Keratinocyte (primary cell): Measurements from ENCODE around the gene TPCN2. TPM values are rescaled to one million over a fixed set of nuclear protein-coding genes. Genes with fewer than 3 reads are reported as not detected.
A peak's percentile ranks its signal among the peaks of the same experiment; 100 is the strongest.

ENCODE experiments used
- DNase-seq: peaks from one replicate; pipeline ENCODE4 v3.0.0-alpha.2; 2011; ENCODE audit warnings: low read depth, missing footprints, low spot score
- FAIRE-seq: peaks from 2 replicates; lab custom pipeline; 2011; peaks lifted over from hg19 to GRCh38; lab: Jason Lieb, UNC
- H2AFZ ChIP-seq: 2 replicates; pipeline ENCODE4 v1.6.0; 2012; ENCODE audit warnings: low read length, control low read depth, inconsistent platforms; ENCODE audit not compliant: control insufficient read depth
- H3K27ac ChIP-seq: 2 replicates; pipeline ENCODE4 v1.5.1; 2011; ENCODE audit warnings: low read length; ENCODE audit not compliant: control insufficient read depth, insufficient read depth
- H3K27me3 ChIP-seq: 3 replicates; pipeline ENCODE4 v1.6.0; 2011; ENCODE audit warnings: low read length; ENCODE audit not compliant: control insufficient read depth, insufficient read depth; ENCODE audit errors: extremely low read depth
- H3K36me3 ChIP-seq, 2 experiments: 2 replicates in 1 of 2; 3 replicates in 1 of 2; pipeline ENCODE4 v1.5.1; 2011; ENCODE audit warnings: low read length in 2 of 2, mild to moderate bottlenecking in 1 of 2; ENCODE audit not compliant: control insufficient read depth in 2 of 2, insufficient read depth in 2 of 2; ENCODE audit errors: extremely low read depth in 1 of 2
- H3K4me1 ChIP-seq: 3 replicates; pipeline ENCODE4 v1.5.1; 2011; ENCODE audit warnings: low read length; ENCODE audit not compliant: control insufficient read depth, insufficient read depth; ENCODE audit errors: extremely low read depth
- H3K4me2 ChIP-seq: 3 replicates; pipeline ENCODE4 v1.6.0; 2011; ENCODE audit warnings: low read depth, low read length; ENCODE audit not compliant: control insufficient read depth, insufficient read depth; ENCODE audit errors: extremely low read depth
- H3K4me3 ChIP-seq, 3 experiments: fragments of 200-600 bp in 1 of 3; sonication (generic) in 1 of 3; 2 replicates in 2 of 3; 3 replicates in 1 of 3; pipeline ENCODE4 v1.5.1; 2011 to 2016; ENCODE audit warnings: low read length in 3 of 3, mild to moderate bottlenecking in 3 of 3, control low read depth in 2 of 3, inconsistent platforms in 1 of 3, low read depth in 1 of 3, mixed read lengths in 1 of 3, mixed run types in 1 of 3, moderate library complexity in 1 of 3; ENCODE audit not compliant: control insufficient read depth in 2 of 3, insufficient read depth in 2 of 3; ENCODE audit errors: extremely low read depth in 1 of 3
- H3K79me2 ChIP-seq: 2 replicates; pipeline ENCODE4 v1.6.0; 2012; ENCODE audit warnings: low read length; ENCODE audit not compliant: control insufficient read depth, insufficient read depth
- H3K9ac ChIP-seq: 3 replicates; pipeline ENCODE4 v1.6.0; 2011; ENCODE audit warnings: low read length; ENCODE audit not compliant: control insufficient read depth, insufficient read depth; ENCODE audit errors: extremely low read depth
- H3K9me1 ChIP-seq: 3 replicates; pipeline ENCODE4 v1.6.0; 2011; ENCODE audit warnings: low read length; ENCODE audit not compliant: control insufficient read depth, insufficient read depth; ENCODE audit errors: extremely low read depth
- H3K9me3 ChIP-seq: 2 replicates; pipeline ENCODE4 v1.5.1; 2012; ENCODE audit warnings: low read depth, low read length; ENCODE audit not compliant: control insufficient read depth
- H4K20me1 ChIP-seq: 3 replicates; pipeline ENCODE4 v1.6.0; 2011; ENCODE audit warnings: low read length; ENCODE audit not compliant: control insufficient read depth, insufficient read depth; ENCODE audit errors: extremely low read depth
- EZH2 ChIP-seq: IDR thresholded peaks from one replicate; pipeline ENCODE4 v1.6.1; 2012; ENCODE audit warnings: inconsistent platforms, mild to moderate bottlenecking, low read length, moderate library complexity
- dilution Hi-C: fragments of 300-500 bp; cut with MboI; formaldehyde crosslinking; loops from one replicate; pipeline ENCODE4 v1.7.0; 2020; ENCODE audit warnings: low sequenced_read_pairs; ENCODE audit not compliant: extremely low pct_ligation_motif_present
- polyA plus RNA-seq, 5 experiments: library from polyadenylated mRNA; depleted of rRNA in 3 of 5; stranded (reverse) in 3 of 5; stranded (forward) in 1 of 5; unstranded in 1 of 5; fragments of >200 nt; gene quantifications; 1 replicate in 1 of 5; 2 replicates in 3 of 5; 3 replicates in 1 of 5; pipeline versions ENCODE4 v1.2.1 to v1.2.3, GENCODE V29; 2011 to 2012; ENCODE audit warnings: missing spikeins in 2 of 5, low read depth in 1 of 5, low replicate concordance in 1 of 5
- TF ChIP-seq, protein P1 (sequence below), 3 experiments: IDR thresholded peaks in 1 of 3; conservative IDR thresholded peaks in 1 of 3; optimal IDR thresholded peaks in 1 of 3; 2 replicates in 2 of 3; 3 replicates in 1 of 3; pipeline versions ENCODE3 to v1.5.1; 2011; ENCODE audit warnings: low read length in 3 of 3, mild to moderate bottlenecking in 3 of 3, moderate library complexity in 2 of 3, control low read depth in 1 of 3, inconsistent platforms in 1 of 3; ENCODE audit not compliant: insufficient read depth in 2 of 3; ENCODE audit errors: extremely low read depth in 1 of 3

The TPCN2 gene
- polyA plus RNA-seq, 1 donor (not counting 4 experiments of a cell fraction or from before 2014, with no cell fraction given), result 7.7 TPM

DNA sequence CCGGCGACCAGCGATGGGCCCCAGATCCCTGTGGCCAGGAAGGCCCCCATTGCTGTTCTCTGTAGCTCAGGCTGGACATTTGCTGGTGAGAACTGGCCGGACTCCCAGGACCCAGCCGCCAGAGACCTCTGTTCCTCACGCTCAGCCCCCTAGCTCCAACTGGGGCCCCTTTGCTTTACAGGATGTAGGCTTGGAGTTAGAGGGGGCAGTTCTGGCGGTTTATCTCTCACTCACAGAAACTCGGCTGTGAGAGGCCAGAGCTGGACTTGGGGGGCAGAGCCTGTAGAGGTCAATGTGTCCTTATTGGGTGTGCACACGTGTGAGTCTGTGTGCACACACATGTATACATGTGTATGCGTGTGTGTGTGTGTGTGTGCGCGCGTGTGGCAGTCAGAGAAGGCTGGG, 107.5 kb downstream of the TPCN2 start:
- no peak for FAIRE-seq
- no peaks in the 10 kb centered on the region for H3K4me1 ChIP-seq
- H3K9me1 ChIP-seq, result no peaks in the 10 kb centered on the region
- H3K9ac ChIP-seq, result no peak overlapping the region
- H3K27me3 ChIP-seq, result peaks cover 23% of the 10 kb centered on the region
- no peak overlapping the region for H3K4me3 ChIP-seq
- H3K9me3 ChIP-seq, result no peaks in the 10 kb centered on the region
- dilution Hi-C loops, result no loop called here
- H4K20me1 ChIP-seq, result no peaks in the 10 kb centered on the region
- no peaks in the 10 kb centered on the region for H3K79me2 ChIP-seq
- H2AFZ ChIP-seq, result peak overlapping the region; percentile 26
- no peak overlapping the region for H3K27ac ChIP-seq
- H3K36me3 ChIP-seq, result no peaks in the 10 kb centered on the region
- no peak for DNase-seq
- no peak overlapping the region for H3K4me2 ChIP-seq
- TF ChIP-seq EZH2, result no peak
- TF ChIP-seq, protein P1, sequence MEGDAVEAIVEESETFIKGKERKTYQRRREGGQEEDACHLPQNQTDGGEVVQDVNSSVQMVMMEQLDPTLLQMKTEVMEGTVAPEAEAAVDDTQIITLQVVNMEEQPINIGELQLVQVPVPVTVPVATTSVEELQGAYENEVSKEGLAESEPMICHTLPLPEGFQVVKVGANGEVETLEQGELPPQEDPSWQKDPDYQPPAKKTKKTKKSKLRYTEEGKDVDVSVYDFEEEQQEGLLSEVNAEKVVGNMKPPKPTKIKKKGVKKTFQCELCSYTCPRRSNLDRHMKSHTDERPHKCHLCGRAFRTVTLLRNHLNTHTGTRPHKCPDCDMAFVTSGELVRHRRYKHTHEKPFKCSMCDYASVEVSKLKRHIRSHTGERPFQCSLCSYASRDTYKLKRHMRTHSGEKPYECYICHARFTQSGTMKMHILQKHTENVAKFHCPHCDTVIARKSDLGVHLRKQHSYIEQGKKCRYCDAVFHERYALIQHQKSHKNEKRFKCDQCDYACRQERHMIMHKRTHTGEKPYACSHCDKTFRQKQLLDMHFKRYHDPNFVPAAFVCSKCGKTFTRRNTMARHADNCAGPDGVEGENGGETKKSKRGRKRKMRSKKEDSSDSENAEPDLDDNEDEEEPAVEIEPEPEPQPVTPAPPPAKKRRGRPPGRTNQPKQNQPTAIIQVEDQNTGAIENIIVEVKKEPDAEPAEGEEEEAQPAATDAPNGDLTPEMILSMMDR (optimal IDR thresholded peaks at IDR 0.05 in 1 of 3, IDR thresholded peaks at IDR 0.05 in 1 of 3, conservative IDR thresholded peaks at IDR 0.05 in 1 of 3; ENCODE audit: extremely low read depth in 1 of 3, insufficient read depth in 2 of 3, low read length in 3 of 3), result no peak

GRCh38 chr11:69156673-69157155, 108.0 kb downstream of the TPCN2 start:
- no peak for DNase-seq
- no peak for FAIRE-seq
- Histone ChIP-seq H3K9ac (no peak overlapping the region), H3K4me3 (no peak overlapping the region), H3K79me2 (no peaks in the 10 kb centered on the region), H3K36me3 (no peaks in the 10 kb centered on the region), H3K4me2 (no peak overlapping the region), H3K27me3 (peaks cover 23% of the 10 kb centered on the region), H3K9me3 (no peaks in the 10 kb centered on the region), H3K9me1 (no peaks in the 10 kb centered on the region), H3K27ac (no peak overlapping the region), H4K20me1 (no peaks in the 10 kb centered on the region), H2AFZ (no peak overlapping the region), H3K4me1 (no peaks in the 10 kb centered on the region)
- TF ChIP-seq, protein P1 (optimal IDR thresholded peaks at IDR 0.05 in 1 of 3, IDR thresholded peaks at IDR 0.05 in 1 of 3, conservative IDR thresholded peaks at IDR 0.05 in 1 of 3; ENCODE audit: extremely low read depth in 1 of 3, insufficient read depth in 2 of 3, low read length in 3 of 3), result no peak
- TF ChIP-seq EZH2, result no peak
- dilution Hi-C loops, result no loop called here
